Left hindlimb (tissue), 1 donor: Measurements from ENCODE around the gene TP53I13.

ENCODE experiments used
- DNase-seq: peaks from one replicate; pipeline ENCODE4 v3.0.0-alpha.2; 2018

The TP53I13 gene

DNA sequence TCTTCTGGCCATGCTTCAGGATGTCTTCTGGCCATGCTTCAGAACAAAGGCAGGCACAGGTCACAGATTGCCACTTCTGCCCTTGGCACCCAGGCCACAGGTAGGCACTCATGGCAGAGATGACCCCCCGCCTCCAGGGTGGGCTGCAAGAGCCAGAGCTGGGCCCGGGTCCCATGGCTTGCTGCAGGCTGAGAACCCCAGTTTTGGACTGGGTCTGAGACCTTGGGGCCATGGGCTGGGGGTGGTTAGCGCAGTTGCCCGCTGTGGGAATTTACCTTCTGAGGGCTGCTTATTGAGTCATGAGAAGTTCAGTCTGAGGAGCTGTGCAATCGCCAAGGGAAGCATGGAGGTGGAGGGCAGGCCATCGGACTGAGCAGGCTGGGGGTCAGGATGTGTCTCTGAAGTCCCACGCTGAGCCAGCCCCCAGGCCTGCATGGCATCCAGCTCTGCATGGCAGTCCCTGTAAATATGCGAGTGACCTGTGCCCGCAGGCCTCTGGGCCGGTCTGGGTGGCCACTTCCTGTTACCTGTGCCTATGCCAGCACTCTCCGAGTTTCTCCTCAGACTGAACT is 26.1 kb downstream of the TP53I13 start:
- peak; percentile 27 for DNase-seq

- DNase-seq, result peak; percentile 29
Observed at GRCh38 chr17:29595107-29595942, 26.8 kb downstream of the TP53I13 start.

DNA sequence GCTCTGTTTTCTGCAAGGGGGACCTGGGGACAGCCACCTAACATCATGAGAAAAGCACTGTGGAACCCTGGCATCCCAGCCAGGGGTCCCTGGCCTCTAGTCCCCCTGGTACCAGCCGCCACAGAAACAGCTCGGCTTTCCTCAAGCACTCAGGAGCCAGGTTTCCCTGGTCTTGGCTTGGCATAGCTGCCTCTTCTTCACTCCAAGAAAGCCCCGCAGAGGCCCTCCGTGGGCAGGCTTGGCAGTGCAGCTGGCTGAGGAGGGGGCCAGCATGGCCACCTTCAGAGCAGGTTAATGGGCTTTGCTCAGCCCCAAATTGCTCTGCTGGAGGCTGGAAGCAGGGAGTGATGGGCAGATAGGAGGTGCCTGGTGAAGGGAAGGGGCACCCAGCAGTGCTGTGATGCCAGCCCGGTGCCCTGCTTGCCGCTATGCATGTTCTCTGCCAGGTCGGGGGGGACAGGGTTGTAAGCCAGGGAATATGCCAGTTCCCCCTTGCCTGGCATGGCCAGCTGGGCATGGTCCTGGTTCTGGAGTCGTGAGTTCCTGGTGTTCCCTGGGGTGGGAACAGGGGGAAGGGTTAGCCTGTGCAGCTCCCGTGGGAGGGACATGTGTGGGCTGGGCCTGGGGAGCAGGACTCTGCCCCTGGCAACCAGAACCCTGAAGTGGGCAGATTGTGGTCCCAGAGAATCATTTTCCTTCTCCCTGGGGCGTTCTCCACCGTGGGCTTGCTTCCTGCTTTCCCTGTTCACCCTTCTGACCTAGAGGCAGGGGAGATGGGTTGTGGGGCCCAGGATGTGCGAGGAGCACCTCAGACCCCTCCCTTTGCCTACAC is 27.7 kb downstream of the TP53I13 start:
- DNase-seq, result peak; percentile 22

GRCh38 chr17:29596811-29597210 is 28.3 kb downstream of the TP53I13 start:
- DNase-seq, result peak; percentile 31

DNA sequence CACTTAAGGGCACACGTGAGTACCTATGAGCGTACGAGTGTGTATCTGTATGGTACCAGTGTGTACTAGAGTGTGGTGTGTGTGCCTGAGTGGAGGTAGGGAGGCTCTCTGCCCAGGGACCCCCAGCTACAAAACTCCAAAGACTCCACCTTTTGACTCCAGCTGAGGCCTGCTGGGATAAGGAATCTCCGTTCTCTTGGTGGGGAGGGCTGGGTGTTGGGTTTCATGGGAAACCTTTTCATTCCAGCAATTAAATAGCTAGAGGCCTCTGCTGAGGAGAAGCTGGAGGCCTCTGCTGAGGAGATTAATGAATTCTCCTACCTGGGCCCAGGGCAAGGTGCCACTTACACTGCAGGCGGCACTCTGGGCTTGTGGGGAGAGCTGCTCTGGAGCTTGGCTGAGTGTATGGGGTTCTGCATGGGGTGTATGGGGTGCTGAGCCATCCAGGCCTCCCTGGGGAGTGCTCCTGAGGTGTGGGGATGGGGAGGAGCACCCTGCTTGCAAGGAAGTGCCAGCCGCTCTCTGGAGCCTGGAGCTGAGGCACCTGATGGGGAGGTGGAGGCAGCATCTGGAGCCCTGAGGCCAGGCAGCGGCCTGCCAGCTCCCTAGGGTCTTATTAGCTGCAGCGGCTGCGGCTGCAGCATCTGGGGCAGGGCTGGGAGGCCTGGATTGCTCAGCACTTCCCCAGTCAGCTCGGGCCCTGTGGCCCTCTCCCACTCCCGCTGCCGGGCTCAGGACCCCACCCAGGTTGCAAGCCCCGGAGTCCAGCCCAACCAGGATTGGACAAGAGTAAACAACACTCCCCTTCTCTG is 29.1 kb downstream of the TP53I13 start:
- DNase-seq, result peak; percentile 42

DNA sequence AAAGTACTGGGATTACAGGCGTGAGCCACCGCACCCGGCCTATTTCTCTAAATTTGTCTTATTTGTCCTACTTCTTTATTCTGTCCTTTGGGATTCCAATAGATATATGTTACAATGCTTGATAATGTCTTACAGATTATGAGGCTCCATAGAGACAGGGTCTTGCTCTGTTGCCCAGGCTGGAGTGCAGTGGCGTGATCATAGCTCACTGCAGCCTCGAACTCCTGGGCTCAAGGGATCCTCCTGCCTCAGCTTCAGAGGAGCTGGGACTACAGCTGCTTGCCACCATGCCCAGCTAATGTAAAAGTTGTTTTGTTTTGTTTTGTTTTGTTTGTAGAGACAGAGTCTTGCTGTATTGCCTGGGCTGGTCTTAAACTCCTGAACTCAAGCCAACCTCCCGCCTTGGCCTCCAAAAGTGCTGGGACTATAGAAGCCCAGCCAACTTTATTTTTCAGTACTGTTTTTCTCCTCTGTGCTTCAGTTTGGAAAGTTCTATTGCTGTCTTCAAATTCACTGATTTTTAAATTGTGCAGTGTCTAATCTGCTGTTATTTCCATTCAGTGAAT is 34.7 kb downstream of the TP53I13 start:
- DNase-seq, result peak; percentile 55

DNA sequence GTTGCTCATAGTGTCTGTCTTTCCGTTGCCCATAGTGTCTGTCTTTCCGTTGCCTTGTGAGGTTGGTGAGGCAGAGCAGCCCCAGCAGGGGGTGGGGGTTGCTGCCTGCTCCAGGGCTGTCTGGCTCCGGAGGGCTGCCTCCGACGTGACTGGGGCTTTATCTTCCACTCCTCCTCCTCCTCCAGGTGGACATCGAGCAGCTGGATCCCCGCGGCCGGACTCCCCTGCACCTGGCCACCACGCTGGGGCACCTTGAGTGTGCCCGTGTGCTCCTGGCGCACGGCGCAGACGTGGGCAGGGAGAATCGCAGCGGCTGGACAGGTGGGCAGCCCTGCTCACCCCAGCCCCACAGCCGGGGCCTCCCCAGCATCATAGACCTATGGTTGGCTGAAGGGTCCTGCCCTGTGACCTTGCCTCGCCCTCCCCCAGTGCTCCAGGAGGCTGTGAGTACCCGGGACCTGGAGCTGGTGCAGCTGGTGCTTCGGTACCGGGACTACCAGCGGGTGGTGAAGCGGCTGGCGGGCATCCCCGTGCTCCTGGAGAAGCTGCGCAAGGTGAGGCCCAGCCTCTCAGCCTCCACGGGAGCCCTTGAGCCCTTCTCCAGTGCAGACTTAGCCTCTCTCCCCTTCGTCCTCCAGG is 39.2 kb downstream of the TP53I13 start:
- peak; percentile 18 for DNase-seq

DNA sequence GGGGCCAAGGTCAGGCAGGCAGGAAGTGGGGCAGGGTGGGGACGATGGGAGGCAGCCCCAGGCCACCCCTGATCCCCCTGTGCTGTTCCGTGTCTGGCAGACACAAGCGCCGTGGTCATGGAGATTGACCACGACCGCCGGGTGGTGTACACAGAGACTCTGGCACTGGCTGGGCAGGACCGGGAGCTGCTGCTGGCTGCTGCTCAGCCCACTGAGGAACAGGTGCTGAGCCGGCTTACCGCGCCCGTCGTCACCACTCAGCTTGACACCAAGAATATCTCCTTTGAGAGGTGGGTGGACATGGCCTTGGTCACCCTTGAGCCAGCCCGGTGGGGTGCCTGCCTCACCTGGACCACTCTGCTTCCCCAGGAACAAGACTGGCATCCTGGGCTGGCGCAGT is 40.5 kb downstream of the TP53I13 start:
- DNase-seq, result peak; percentile 23

GRCh38 chr17:29610395-29610794 is 41.9 kb downstream of the TP53I13 start:
- DNase-seq, result no peak

DNA sequence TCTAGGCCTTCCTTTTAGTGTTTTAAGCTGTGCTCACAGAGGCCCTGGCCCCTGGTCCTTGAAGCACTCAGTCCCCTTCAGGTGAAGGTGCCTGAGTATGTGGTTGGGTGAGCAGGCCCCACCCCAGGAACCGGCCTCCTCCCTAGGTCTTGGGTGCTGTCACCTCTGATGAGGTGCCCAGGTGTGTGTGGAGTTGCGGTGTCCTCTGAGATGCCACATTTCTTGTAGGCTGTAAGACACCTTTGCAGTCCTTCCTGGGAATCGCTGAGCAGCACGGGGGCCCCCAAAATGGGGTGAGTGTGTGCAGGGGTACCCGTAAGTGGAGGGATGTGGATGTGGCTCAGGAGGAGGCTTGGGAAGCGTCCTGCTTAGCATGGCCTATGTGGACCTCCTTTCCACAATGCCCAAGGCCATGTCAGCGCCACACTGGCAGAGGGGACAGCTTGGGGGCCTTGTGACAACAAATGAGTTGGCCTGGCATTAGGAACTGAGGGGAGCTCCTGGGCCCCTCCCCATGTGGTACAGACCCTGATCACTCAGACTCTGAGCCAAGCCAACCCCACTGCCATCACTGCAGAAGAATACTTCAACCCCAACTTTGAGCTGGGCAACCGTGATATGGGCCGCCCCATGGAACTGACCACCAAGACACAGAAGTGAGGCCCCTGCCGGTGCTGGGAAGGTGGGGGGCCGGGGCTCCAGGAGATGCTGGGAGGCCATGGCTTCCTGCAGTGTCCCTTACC is 43.0 kb downstream of the TP53I13 start:
- no peak for DNase-seq

DNA sequence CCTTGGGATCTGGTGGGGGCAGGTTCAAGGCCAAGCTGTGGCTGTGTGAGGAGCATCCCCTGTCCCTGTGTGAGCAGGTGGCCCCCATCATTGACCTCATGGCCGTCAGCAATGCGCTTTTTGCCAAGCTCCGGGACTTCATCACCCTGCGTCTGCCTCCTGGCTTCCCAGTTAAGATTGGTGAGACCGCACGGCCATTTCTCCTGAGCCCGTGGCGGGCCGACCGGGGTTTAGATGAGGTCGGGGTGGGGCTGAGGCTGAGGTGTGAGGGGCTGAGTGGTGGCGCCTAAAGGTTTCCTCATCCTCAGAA is 43.5 kb downstream of the TP53I13 start:
- no peak for DNase-seq

- no peak for DNase-seq
Observed at GRCh38 chr17:29612404-29613280, 44.1 kb downstream of the TP53I13 start.

- DNase-seq, result peak; percentile 96
Observed at GRCh38 chr17:29613352-29613837, 44.9 kb downstream of the TP53I13 start.

- DNase-seq, result peak; percentile 51
Observed at GRCh38 chr17:29613856-29614255, 45.4 kb downstream of the TP53I13 start.

GRCh38 chr17:29614349-29615047 is 46.0 kb downstream of the TP53I13 start:
- DNase-seq, result no peak

- peak; percentile 46 for DNase-seq
Observed at GRCh38 chr17:29615048-29615385, 46.5 kb downstream of the TP53I13 start.

DNA sequence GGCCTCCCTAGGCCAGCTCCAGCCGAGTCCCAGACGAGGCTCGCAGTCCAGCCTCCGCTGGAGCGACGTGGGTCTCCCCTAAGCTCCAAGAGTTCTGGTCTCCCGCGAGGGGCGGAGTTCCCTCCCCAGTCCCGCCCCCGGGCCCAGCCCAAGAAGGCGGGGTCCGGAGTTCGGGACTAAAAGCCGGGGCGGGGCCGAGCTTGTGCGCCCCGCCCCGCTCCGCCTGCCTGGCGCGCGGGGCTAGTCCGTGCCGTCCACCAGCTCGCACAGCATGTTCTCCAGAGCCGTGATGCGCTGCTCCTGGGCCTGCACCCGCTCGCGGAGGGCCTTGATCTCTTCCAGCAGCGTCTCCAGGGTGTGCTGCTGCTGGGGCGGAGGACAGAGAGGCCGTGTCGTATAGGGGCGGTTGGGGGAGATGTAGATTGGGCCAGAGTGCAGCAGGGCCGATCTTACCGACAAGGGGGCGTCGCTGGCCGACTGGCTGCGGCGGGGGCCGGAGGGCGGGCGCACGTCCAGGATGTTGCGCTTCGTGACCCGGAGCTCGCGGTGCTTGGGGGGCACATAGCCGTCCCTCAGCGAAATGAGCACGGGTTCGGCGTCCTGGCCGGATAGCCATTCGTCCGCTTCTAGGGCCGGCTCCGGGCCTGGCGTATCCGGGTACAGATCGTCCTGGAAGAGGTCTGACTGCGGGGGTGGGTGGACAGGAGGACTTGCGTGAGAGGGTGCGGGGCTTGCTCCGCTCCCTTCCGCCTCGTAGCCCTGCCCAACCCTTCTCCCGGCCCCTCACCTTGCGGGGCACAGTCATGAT is 47.2 kb downstream of the TP53I13 start:
- peak; percentile 90 for DNase-seq

DNA sequence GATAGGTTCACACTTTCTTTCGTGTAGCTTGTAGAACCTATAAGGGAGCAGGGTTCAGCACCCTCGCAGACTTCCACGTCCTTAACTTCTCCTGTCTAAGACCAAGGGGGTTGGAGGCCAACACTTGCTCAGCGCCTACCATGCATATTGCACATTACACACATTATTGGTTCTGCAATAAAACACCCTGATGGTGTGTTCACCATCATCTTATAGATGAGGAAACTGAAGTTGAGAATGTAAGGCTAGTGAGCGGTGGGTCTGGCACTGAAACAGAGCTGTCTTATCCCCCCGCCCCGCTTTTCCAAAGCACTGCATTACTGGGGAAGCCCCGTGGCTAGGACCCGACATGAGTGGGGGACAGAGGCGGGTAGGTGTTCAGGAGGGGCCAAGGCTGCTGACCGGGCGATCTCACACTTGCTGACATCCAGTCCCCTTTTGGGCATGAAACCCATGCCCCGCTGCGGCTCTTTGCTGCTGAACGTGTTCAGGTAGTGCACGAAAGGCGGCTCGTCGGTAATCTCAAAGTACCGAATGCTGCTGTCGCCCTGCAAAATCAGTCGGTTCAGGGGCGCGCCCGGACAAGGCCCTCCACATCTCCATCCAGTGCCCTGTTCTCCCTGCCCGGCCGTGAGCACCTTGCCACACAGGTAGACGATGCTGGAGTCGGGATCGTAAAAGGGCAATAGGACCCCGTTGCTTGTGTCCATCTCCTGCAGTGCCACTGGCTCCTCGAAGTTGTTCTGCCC is 48.0 kb downstream of the TP53I13 start:
- no peak for DNase-seq
